ENCODE results near the gene TRABD. TPM values are rescaled to one million over a fixed set of nuclear protein-coding genes. Genes with fewer than 3 reads are reported as not detected.

The TRABD gene
- total RNA-seq, 2 experiments from 2014 or later: 136 to 138 TPM

- Mint-ChIP-seq H3K9me3 (no peaks in the 10 kb centered on the region), H3K4me3 (peak overlapping the region; percentile 98), H3K36me3 (ENCODE audit: low read depth) (peaks cover 15% of the 10 kb centered on the region), H3K27me3 (no peaks in the 10 kb centered on the region), H3K27ac (peak overlapping the region; percentile 99), H3K4me1 (peaks cover 57% of the 10 kb centered on the region)
- ChIA-PET CTCF (interaction anchor here (0.9 kb wide), 1 partner anchor 25 kb away, joined by 3 read pairs; no protein-coding TSS in a partner anchor), POLR2A (interaction anchor here (1.3 to 1.4 kb wide), 3 partner anchors 17 to 279 kb away, joined by 3 to 7 read pairs (median 4); partner anchors contain the start of gene SCO2)
- no peak for DNase-seq
Observed at GRCh38 chr22:50246242-50247175, 60.8 kb downstream of the TRABD start.

DNA sequence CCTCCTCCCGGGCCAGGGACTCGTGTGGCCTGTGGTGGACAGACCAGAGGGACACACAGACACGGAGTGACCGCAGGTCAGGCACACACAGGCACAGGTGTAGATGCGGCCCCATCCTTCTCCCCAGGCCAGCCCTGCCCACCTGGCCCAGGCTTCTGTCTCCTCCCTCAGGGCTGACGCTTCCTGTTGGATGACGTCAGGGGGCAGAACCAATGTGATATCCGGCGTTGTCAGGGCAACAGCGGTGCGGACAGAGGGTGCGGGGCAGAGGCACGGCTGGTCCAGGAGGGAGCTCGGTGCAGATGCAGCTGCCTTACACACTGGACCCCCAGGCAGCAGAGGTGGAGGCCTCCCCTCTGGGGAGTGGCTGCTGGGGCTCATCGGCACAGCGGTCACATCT is 62.0 kb downstream of the TRABD start:
- POLR2A ChIA-PET: no interaction called here
- peak; percentile 84 for DNase-seq
- peak overlapping the region; percentile 76 for H3K27ac Mint-ChIP-seq

GRCh38 chr22:50248196-50249081 is 62.7 kb downstream of the TRABD start:
- ChIA-PET POLR2A (no interaction called here), CTCF (interaction anchor here (1.1 kb wide), 1 partner anchor 18 kb away, joined by 3 read pairs; no protein-coding TSS in a partner anchor)
- Mint-ChIP-seq H3K36me3 (ENCODE audit: low read depth) (peaks cover 15% of the 10 kb centered on the region), H3K27me3 (no peaks in the 10 kb centered on the region), H3K27ac (no peak overlapping the region), H3K4me1 (peaks cover 45% of the 10 kb centered on the region), H3K4me3 (peak overlapping the region; percentile 58), H3K9me3 (no peaks in the 10 kb centered on the region)
- no peak for DNase-seq

More for the DNA sequence above, 62.0 kb downstream of the TRABD start:
- H3K4me3 Mint-ChIP-seq: peak overlapping the region; percentile 58
- no peaks in the 10 kb centered on the region for H3K27me3 Mint-ChIP-seq
- H3K9me3 Mint-ChIP-seq: no peaks in the 10 kb centered on the region
- CTCF ChIA-PET: interaction anchor here (1.1 kb wide), 1 partner anchor 19 kb away, joined by 3 read pairs; no protein-coding TSS in a partner anchor
- H3K36me3 Mint-ChIP-seq (ENCODE audit: low read depth): peaks cover 15% of the 10 kb centered on the region
- H3K4me1 Mint-ChIP-seq: peaks cover 48% of the 10 kb centered on the region

Other genes with a start within 250 kb of the TRABD start
- 10 to 100 TPM; 60.1 to 62.3 TPM for gene PIM3, start 225.1 kb upstream of the TRABD start, total RNA-seq
- not detected for gene IL17REL, start 173.1 kb upstream of the TRABD start, total RNA-seq
- not detected for gene TTLL8, start 127.6 kb upstream of the TRABD start, total RNA-seq
- gene MLC1, start 100.5 kb upstream of the TRABD start, total RNA-seq: under 1 TPM; 0.30 to 0.50 TPM
- not detected for gene MOV10L1, start 95.9 kb upstream of the TRABD start, total RNA-seq
- gene PANX2, start 15.2 kb upstream of the TRABD start, total RNA-seq: under 1 TPM; 0.83 to 0.88 TPM
- 10 to 100 TPM; 21.5 TPM for gene SELENOO, start 15.1 kb downstream of the TRABD start, total RNA-seq
- 10 to 100 TPM; 50.6 to 53.9 TPM for gene TUBGCP6, start 59.1 kb downstream of the TRABD start, total RNA-seq
- 10 to 100 TPM; 83.7 to 90.0 TPM for gene HDAC10, start 65.4 kb downstream of the TRABD start, total RNA-seq
- 1 to 10 TPM; 4.8 to 5.8 TPM for gene MAPK12, start 75.8 kb downstream of the TRABD start, total RNA-seq
- 10 to 100 TPM; 13.4 to 14.2 TPM for gene MAPK11, start 84.5 kb downstream of the TRABD start, total RNA-seq
- gene PLXNB2, start 121.7 kb downstream of the TRABD start, total RNA-seq: 10 to 100 TPM; 21.5 to 23.5 TPM
- 1 to 10 TPM; 5.0 to 5.6 TPM for gene DENND6B, start 141.1 kb downstream of the TRABD start, total RNA-seq
- gene PPP6R2, start 157.4 kb downstream of the TRABD start, total RNA-seq: 10 to 100 TPM; 56.5 to 58.9 TPM